K562 (cell line): Measurements from ENCODE around the gene PPP1R13B. TPM values are rescaled to one million over a fixed set of nuclear protein-coding genes. Genes with fewer than 3 reads are reported as not detected.

ENCODE experiments used
- ATAC-seq: fragments of 200-7000 bp; cut with Tn5 transposase; 3 replicates; pipeline ENCODE4 v1.9.1; 2020; ENCODE audit warnings: moderate library complexity
- BruUV-seq: library from RNA; stranded (reverse); fragments of 400-500 nt; replicated peaks from 2 replicates; lab custom pipeline; 2021; lab: Mats Ljungman, UMichigan
- CTCF ChIA-PET: fragments of 300-600 bp; formaldehyde crosslinking; extraction: SDS; loops from one replicate; lab custom pipeline; 2021; ENCODE audit warnings: low intra/inter-chr PET ratio; lab: Yijun Ruan, JAX
- POLR2A ChIA-PET: fragments of 300-600, 350-650 bp; sonication (Branson Sonifier 250); formaldehyde crosslinking; extraction: SDS; loops from one replicate; lab custom pipeline; 2021; ENCODE audit warnings: antibody characterized with exemption, inconsistent platforms; lab: Yijun Ruan, JAX
- DNase-seq, 4 experiments: peaks; one replicate each; pipeline versions ENCODE4 v3.0.0 to v3.0.0-alpha.2; 2011 to 2018; ENCODE audit warnings: low spot score in 3 of 4, mixed read lengths in 3 of 4; ENCODE audit errors: extremely low read depth in 1 of 4
- FAIRE-seq: peaks from 2 replicates; lab custom pipeline; 2011; peaks lifted over from hg19 to GRCh38; lab: Jason Lieb, UNC
- H2AFZ ChIP-seq: 2 replicates; pipeline ENCODE4 v1.6.0; 2011; ENCODE audit warnings: low read depth, low read length, control low read depth, inconsistent platforms
- H3K27ac ChIP-seq: fragments of 200-600 bp; 3 replicates; pipeline ENCODE4 v1.8.0; 2011; ENCODE audit warnings: low read depth, mild to moderate bottlenecking, control low read depth, inconsistent platforms, low read length, moderate library complexity, mixed read lengths; ENCODE audit errors: extremely low read depth
- H3K27me3 ChIP-seq, 2 experiments: fragments of 300-600 bp in 1 of 2; 2 replicates in 1 of 2; 3 replicates in 1 of 2; pipeline versions ENCODE4 v1.6.0 to v1.8.0; 2011; ENCODE audit warnings: inconsistent platforms in 2 of 2, low read length in 2 of 2, mild to moderate bottlenecking in 1 of 2, mixed read lengths in 1 of 2, moderate library complexity in 1 of 2; ENCODE audit not compliant: control insufficient read depth in 2 of 2, insufficient read depth in 2 of 2
- H3K36me3 ChIP-seq: fragments of 300-600 bp; 3 replicates; pipeline ENCODE4 v1.8.0; 2011; ENCODE audit warnings: mild to moderate bottlenecking, low read length, inconsistent platforms; ENCODE audit not compliant: control insufficient read depth, insufficient read depth
- H3K4me1 ChIP-seq, 2 experiments: fragments of 200-600 bp in 1 of 2; replicated peaks in 1 of 2; 2 replicates in 1 of 2; 3 replicates in 1 of 2; pipeline versions ENCODE4 v1.5.1 to v1.8.0; 2011; ENCODE audit warnings: inconsistent platforms in 2 of 2, low read length in 2 of 2, mild to moderate bottlenecking in 1 of 2, mixed read lengths in 1 of 2, moderate library complexity in 1 of 2; ENCODE audit not compliant: control insufficient read depth in 2 of 2, insufficient read depth in 2 of 2
- H3K4me2 ChIP-seq: 2 replicates; pipeline ENCODE4 v1.6.1; 2011; ENCODE audit warnings: low read length, control low read depth, inconsistent platforms, mixed read lengths; ENCODE audit not compliant: insufficient read depth
- H3K4me3 ChIP-seq: fragments of 200-600 bp; sonication (generic), shearing (Covaris generic); 2 replicates; pipeline ENCODE4 v1.5.1; 2016; ENCODE audit warnings: control low read depth, inconsistent platforms
- H3K79me2 ChIP-seq: fragments of 200-600 bp; 3 replicates; pipeline ENCODE4 v1.8.0; 2011; ENCODE audit warnings: low read length, inconsistent platforms; ENCODE audit not compliant: control insufficient read depth, insufficient read depth
- H3K9ac ChIP-seq, 2 experiments: 2 replicates each; pipeline versions ENCODE4 v1.6.0 to v1.6.1; 2011; ENCODE audit warnings: low read depth in 2 of 2, low read length in 2 of 2, control low read depth in 1 of 2, inconsistent platforms in 1 of 2, mild to moderate bottlenecking in 1 of 2, mixed read lengths in 1 of 2; ENCODE audit not compliant: insufficient read depth in 1 of 2
- H3K9me1 ChIP-seq: one replicate; pipeline ENCODE4 v1.6.0; 2011; ENCODE audit warnings: inconsistent platforms, mild to moderate bottlenecking, low read length, moderate library complexity; ENCODE audit not compliant: control insufficient read depth, insufficient read depth
- H3K9me3 ChIP-seq: replicated peaks from 2 replicates; pipeline ENCODE4 v1.5.1; 2011; ENCODE audit warnings: low read depth, low read length, inconsistent platforms; ENCODE audit not compliant: control insufficient read depth, insufficient read depth
- H4K20me1 ChIP-seq: replicated peaks from 2 replicates; pipeline ENCODE4 v1.6.1; 2011; ENCODE audit warnings: low read length, inconsistent platforms, mixed read lengths; ENCODE audit not compliant: control insufficient read depth, insufficient read depth
- C11orf30 ChIP-seq: fragments of 450-650 bp; IDR thresholded peaks from 2 replicates; pipeline ENCODE4 v1.6.1; 2016; ENCODE audit warnings: low read depth, mild to moderate bottlenecking
- CCNT2 ChIP-seq: IDR thresholded peaks from 2 replicates; pipeline ENCODE4 v1.6.1; 2011; ENCODE audit warnings: borderline replicate concordance, low read depth, mild to moderate bottlenecking, moderate library complexity, mixed read lengths, low read length; ENCODE audit not compliant: insufficient read length; ENCODE audit errors: extremely low read depth
- COPS2 ChIP-seq: fragments of 450-650 bp; conservative IDR thresholded peaks from 2 replicates; pipeline ENCODE4 v1.6.1; 2016; ENCODE audit warnings: mild to moderate bottlenecking, moderate library complexity
- GABPA ChIP-seq: fragments of 200-800 bp; sonication (Bioruptor generic); conservative IDR thresholded peaks from 2 replicates; pipeline ENCODE4 v1.6.1; 2016; ENCODE audit warnings: low read depth, missing genetic modification characterization, missing compliant biosample characterization
- HOXB6 ChIP-seq: fragments of 250-450 bp; sonication (Bioruptor Pico); IDR thresholded peaks from 2 replicates; pipeline ENCODE4 v1.5.1; 2022; ENCODE audit warnings: mild to moderate bottlenecking, borderline replicate concordance
- MAFF ChIP-seq: IDR thresholded peaks from 2 replicates; pipeline ENCODE4 v1.6.1; 2012; ENCODE audit warnings: low read length, improper control_type of control experiment
- MCM7 ChIP-seq, 2 experiments: fragments of 450-650 bp; IDR thresholded peaks; 2 replicates each; pipeline ENCODE4 v1.6.1; 2016 to 2018
- NEUROD1 ChIP-seq: fragments of 150-350 bp; IDR thresholded peaks from 2 replicates; pipeline ENCODE4 v1.6.1; 2014; ENCODE audit warnings: borderline replicate concordance, low read length, low read depth; ENCODE audit not compliant: partially characterized antibody
- POLR2G ChIP-seq: fragments of 200-400 bp; formaldehyde crosslinking; IDR thresholded peaks from 2 replicates; pipeline ENCODE4 v1.6.1; 2017; ENCODE audit warnings: low read depth, mild to moderate bottlenecking, antibody characterized with exemption, low read length, moderate library complexity
- POLR3A ChIP-seq: IDR thresholded peaks from 2 replicates; pipeline ENCODE4 v1.6.1; 2011; ENCODE audit warnings: borderline replicate concordance, mild to moderate bottlenecking, moderate library complexity; ENCODE audit not compliant: insufficient read length, insufficient read depth; ENCODE audit errors: extremely low read depth
- RBM39 ChIP-seq: fragments of 200-400 bp; formaldehyde crosslinking; optimal IDR thresholded peaks from 2 replicates; pipeline ENCODE3; 2018; ENCODE audit warnings: low read depth, low read length
- SAP30 ChIP-seq: fragments of 200-600 bp; sonication (generic); IDR thresholded peaks from 2 replicates; pipeline ENCODE4 v1.6.1; 2012; ENCODE audit warnings: borderline replicate concordance, low read depth, mild to moderate bottlenecking, moderate library complexity, low read length, control low read depth, inconsistent platforms; ENCODE audit not compliant: insufficient read depth, poor library complexity, severe bottlenecking
- SMARCB1 ChIP-seq: IDR thresholded peaks from 2 replicates; pipeline ENCODE4 v1.6.1; 2011; ENCODE audit warnings: improper control_type of control experiment, low read depth; ENCODE audit not compliant: insufficient read length
- XRCC3 ChIP-seq: fragments of 450-650 bp; IDR thresholded peaks from 2 replicates; pipeline ENCODE4 v1.6.1; 2017; ENCODE audit warnings: mild to moderate bottlenecking, moderate library complexity
- ZFX ChIP-seq: sonication (generic); formaldehyde crosslinking; IDR thresholded peaks from 2 replicates; pipeline ENCODE4 v1.8.0; 2022; ENCODE audit warnings: mild to moderate bottlenecking, missing genetic modification reagents, moderate library complexity
- ZNF507 ChIP-seq: conservative IDR thresholded peaks from 2 replicates; pipeline ENCODE4 v1.6.1; 2017; ENCODE audit warnings: missing genetic modification characterization, missing compliant biosample characterization
- WGBS: fragments of 100-300 bp; shearing (Covaris generic); methylation state at CpG from one replicate; pipeline ENCODE4 v1.1.6; 2016; ENCODE audit warnings: low coverage, mixed read lengths; ENCODE audit not compliant: insufficient coverage; ENCODE audit errors: missing lambda C conversion rate; 5-methylcytosine and 5-hydroxymethylcytosine counted together
- in situ Hi-C: fragments of 300-500 bp; cut with MboI; formaldehyde crosslinking; loops from 4 replicates; pipeline ENCODE4 v1.15.0; 2018; ENCODE audit warnings: inconsistent platforms, mixed read lengths
- intact Hi-C: fragments of 100-400 bp; cut with micrococcal nuclease; formaldehyde crosslinking; loops from 2 replicates; pipeline ENCODE4 v1.14.2; 2022
- polyA plus RNA-seq, 8 experiments: library from polyadenylated mRNA; depleted of rRNA in 4 of 8; stranded (reverse) in 5 of 8; unstranded in 3 of 8; fragments of >200 nt; fragmentation: Nextera tagmentation in 2 of 8; fragmentation: Illumina TruSeq in 1 of 8; extraction: Ambion mirVana in 2 of 8; extraction: Trizol in 1 of 8; gene quantifications; 2 replicates each; pipeline versions ENCODE4 v1.2.1 to v1.2.3, GENCODE V29; 2011 to 2014; ENCODE audit warnings: inconsistent platforms in 1 of 8, missing spikeins in 1 of 8
- total RNA-seq, 7 experiments: library from RNA; depleted of rRNA in 6 of 7; stranded (reverse); fragments of >200 nt in 6 of 7; fragmentation: Illumina TruSeq in 2 of 7; extraction: Trizol in 2 of 7; gene quantifications; 2 replicates each; pipeline versions ENCODE4 v1.2.1 to v1.2.3, GENCODE V29; 2011 to 2021; ENCODE audit warnings: low replicate concordance in 1 of 7
- TF ChIP-seq, protein P1 (sequence below): fragments of 450-650 bp; IDR thresholded peaks from 2 replicates; pipeline ENCODE4 v1.6.1; 2014; ENCODE audit warnings: low read depth, mild to moderate bottlenecking, moderate library complexity, borderline replicate concordance
- TF ChIP-seq, protein P2 (sequence below): fragments of 250-450 bp; sonication (Bioruptor Pico); IDR thresholded peaks from 2 replicates; pipeline ENCODE4 v1.4.0; 2020; ENCODE audit warnings: mild to moderate bottlenecking, moderate library complexity

Gene PPP1R13B
- total and polyA plus RNA-seq, 9 of the 15 experiments (the other 6 are each of a cell fraction or from before 2014, with no cell fraction given): 0.03 to 1.7 (median 0.15) TPM

DNA sequence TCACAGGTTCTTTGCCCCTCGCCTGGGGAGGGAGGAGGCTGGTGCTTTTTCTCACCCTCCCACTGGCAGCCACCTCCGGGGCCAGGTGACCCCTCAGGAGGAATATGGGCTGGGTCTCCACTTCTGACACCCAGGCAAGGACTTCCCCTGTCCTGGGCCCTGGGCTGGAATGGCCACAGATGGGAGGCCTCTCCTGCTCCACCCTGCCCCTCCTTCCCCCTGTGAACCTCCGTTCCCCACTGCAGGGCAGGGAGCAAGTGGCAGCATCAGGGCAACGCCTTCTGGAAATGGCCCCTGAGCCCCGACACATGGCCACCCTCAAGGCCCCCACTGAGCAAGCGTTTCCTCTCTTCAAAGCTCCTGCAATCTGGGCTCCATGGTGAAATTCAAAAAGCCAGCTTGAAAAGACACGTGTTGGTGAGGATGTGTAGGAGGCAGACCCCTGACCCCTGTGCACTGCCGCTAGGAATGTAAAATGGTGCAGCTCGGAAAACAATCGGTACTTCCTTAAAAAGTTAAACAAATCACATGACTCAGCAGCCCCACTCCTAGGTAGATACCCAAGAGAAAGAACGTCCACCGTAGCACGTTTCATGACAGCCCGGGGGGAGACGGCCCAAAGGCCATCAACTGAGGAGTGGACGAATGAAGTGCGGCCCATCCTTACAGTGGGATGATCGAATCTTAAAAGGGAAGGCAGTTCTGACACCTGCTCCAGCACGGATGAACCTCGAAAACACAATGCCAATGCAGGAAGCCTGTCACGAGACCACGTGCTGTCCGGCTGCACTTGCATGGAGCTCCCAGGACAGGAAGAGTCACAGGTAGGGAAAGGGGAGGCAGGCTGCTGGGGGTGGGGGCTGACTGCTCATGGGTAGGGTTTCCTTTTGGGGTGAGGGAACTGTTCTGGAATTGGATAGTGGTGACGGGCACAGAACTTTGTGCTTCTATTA lies 143.7 kb downstream of the PPP1R13B start:
- Histone ChIP-seq H2AFZ (no peak overlapping the region), H3K4me1 (peaks cover 0 to 31% of the 10 kb centered on the region in 2 experiments; a peak in 2 of 5 replicates), H3K36me3 (peaks cover 91% of the 10 kb centered on the region; the same call in 2 of the 3 replicates), H4K20me1 (no peaks in the 10 kb centered on the region), H3K4me3 (no peak overlapping the region), H3K9me3 (no peaks in the 10 kb centered on the region), H3K79me2 (no peaks in the 10 kb centered on the region), H3K9ac (no peak overlapping the region; a peak in 1 of 4 replicates), H3K27me3 (no peaks in the 10 kb centered on the region), H3K9me1 (no peaks in the 10 kb centered on the region), H3K4me2 (no peak overlapping the region), H3K27ac (no peak overlapping the region)
- ATAC-seq (no peak; the same call in 1 of the 3 replicates), FAIRE-seq (no peak), DNase-seq (no peak)
- WGBS: 74% methylated on average over 19 of the region's 24 CpGs
- intact Hi-C loops (no loop called here), in situ Hi-C loops (no loop called here)
- POLR2A ChIA-PET: interaction anchor here (1.0 to 1.5 kb wide), 2 partner anchors 10 to 17 kb away, joined by 4 read pairs; no protein-coding TSS in a partner anchor
- CTCF ChIA-PET: no interaction called here
- BruUV-seq: no TSS peak
- TF ChIP-seq SAP30 (no peak), CCNT2 (no peak), MAFF (no peak), COPS2 (no peak), MCM7 (IDR thresholded peaks at IDR 0.05) (no peak), GABPA (tag) (no peak), ZNF507 (tag) (no peak), POLR2G (0 out of 2 replicates have a peak, but pooled peaks have one; percentile 25), NEUROD1 (no peak), XRCC3 (no peak), ZFX (CRISPR knock-in tag) (no peak), RBM39 (no peak), SMARCB1 (no peak), POLR3A (no peak), C11orf30 (peak; percentile 30; the same call in 1 of the 2 replicates), HOXB6 (no peak)
- TF ChIP-seq, protein P1, sequence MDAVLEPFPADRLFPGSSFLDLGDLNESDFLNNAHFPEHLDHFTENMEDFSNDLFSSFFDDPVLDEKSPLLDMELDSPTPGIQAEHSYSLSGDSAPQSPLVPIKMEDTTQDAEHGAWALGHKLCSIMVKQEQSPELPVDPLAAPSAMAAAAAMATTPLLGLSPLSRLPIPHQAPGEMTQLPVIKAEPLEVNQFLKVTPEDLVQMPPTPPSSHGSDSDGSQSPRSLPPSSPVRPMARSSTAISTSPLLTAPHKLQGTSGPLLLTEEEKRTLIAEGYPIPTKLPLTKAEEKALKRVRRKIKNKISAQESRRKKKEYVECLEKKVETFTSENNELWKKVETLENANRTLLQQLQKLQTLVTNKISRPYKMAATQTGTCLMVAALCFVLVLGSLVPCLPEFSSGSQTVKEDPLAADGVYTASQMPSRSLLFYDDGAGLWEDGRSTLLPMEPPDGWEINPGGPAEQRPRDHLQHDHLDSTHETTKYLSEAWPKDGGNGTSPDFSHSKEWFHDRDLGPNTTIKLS: no peak
- TF ChIP-seq, protein P2, sequence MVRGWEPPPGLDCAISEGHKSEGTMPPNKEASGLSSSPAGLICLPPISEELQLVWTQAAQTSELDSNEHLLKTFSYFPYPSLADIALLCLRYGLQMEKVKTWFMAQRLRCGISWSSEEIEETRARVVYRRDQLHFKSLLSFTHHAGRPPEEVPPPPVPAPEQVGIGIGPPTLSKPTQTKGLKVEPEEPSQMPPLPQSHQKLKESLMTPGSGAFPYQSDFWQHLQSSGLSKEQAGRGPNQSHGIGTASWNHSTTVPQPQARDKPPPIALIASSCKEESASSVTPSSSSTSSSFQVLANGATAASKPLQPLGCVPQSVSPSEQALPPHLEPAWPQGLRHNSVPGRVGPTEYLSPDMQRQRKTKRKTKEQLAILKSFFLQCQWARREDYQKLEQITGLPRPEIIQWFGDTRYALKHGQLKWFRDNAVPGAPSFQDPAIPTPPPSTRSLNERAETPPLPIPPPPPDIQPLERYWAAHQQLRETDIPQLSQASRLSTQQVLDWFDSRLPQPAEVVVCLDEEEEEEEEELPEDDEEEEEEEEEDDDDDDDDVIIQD: no peak
